GM12865 (cell line): ENCODE data around the gene STMN3.

ENCODE experiments used
- DNase-seq: peaks from one replicate; pipeline ENCODE4 v3.0.0; 2010; ENCODE audit warnings: low read depth
- H3K4me3 ChIP-seq: 2 replicates; pipeline ENCODE4 v1.5.1; 2011; ENCODE audit warnings: mild to moderate bottlenecking, low read depth, low read length, control low read depth
- TF ChIP-seq, protein P1 (sequence below): IDR thresholded peaks from 2 replicates; pipeline ENCODE4 v1.5.1; 2011; ENCODE audit warnings: low read length, control low read depth, low read depth, inconsistent platforms; ENCODE audit not compliant: insufficient read depth; ENCODE audit errors: missing control alignments

Gene STMN3

DNA sequence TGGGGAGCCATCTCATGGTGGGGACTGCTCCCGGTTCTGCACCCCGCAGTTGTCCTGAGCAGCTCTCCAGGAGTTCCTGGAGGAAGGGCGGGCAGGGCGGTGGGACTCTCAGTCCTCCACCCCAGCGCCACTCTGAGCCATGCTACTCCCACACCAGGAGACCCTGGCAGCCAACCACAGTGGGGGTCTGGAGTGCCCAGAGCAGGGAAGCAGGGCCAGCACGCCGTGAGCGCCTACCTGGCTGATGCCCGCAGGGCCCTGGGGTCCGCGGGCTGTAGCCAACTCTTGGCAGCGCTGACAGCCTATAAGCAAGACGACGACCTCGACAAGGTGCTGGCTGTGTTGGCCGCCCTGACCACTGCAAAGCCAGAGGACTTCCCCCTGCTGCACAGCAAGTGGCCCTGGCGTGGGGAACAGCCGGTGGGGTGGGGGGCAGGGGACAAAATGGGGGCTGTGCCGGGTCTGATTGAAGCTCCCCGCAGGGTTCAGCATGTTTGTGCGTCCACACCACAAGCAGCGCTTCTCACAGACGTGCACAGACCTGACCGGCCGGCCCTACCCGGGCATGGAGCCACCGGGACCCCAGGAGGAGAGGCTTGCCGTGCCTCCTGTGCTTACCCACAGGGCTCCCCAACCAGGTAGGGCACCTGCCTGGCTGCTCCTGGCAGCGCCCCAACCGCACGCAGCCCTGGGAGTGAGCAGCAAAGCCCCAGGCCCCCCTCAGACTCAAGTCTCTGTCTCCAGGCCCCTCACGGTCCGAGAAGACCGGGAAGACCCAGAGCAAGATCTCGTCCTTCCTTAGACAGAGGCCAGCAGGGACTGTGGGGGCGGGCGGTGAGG is 41.6 kb upstream of the STMN3 start:
- TF ChIP-seq, protein P1, sequence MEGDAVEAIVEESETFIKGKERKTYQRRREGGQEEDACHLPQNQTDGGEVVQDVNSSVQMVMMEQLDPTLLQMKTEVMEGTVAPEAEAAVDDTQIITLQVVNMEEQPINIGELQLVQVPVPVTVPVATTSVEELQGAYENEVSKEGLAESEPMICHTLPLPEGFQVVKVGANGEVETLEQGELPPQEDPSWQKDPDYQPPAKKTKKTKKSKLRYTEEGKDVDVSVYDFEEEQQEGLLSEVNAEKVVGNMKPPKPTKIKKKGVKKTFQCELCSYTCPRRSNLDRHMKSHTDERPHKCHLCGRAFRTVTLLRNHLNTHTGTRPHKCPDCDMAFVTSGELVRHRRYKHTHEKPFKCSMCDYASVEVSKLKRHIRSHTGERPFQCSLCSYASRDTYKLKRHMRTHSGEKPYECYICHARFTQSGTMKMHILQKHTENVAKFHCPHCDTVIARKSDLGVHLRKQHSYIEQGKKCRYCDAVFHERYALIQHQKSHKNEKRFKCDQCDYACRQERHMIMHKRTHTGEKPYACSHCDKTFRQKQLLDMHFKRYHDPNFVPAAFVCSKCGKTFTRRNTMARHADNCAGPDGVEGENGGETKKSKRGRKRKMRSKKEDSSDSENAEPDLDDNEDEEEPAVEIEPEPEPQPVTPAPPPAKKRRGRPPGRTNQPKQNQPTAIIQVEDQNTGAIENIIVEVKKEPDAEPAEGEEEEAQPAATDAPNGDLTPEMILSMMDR: no peak
- no peak for DNase-seq
- H3K4me3 ChIP-seq: no peak overlapping the region

GRCh38 chr20:63693733-63694583 is 40.7 kb upstream of the STMN3 start:
- no peak overlapping the region for H3K4me3 ChIP-seq
- TF ChIP-seq, protein P1: no peak
- DNase-seq: no peak

DNA sequence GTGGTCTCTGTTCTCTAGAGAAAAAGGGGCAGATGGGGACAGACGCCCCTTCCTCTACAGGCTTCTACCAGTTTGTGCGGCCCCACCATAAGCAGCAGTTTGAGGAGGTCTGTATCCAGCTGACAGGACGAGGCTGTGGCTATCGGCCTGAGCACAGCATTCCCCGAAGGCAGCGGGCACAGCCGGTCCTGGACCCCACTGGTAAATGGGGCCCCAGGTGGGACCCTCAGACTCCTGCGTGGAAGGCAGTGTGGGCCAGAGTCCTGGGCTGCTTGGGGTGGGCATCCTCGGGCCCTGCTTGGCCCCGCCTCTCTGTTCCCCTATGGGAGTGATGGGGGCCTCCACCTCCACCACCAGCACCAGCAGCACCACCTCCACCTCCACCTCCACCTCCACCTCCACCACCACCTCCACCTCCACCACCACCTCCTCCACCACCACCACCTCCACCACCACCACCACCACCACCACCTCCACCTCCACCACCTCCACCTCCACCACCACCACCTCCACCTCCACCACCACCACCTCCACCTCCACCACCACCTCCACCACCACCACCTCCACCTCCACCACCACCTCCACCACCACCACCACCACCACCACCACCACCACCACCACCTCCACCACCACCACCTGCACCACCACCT is 40.0 kb upstream of the STMN3 start:
- H3K4me3 ChIP-seq: no peak overlapping the region
- TF ChIP-seq, protein P1: no peak
- no peak for DNase-seq

DNA sequence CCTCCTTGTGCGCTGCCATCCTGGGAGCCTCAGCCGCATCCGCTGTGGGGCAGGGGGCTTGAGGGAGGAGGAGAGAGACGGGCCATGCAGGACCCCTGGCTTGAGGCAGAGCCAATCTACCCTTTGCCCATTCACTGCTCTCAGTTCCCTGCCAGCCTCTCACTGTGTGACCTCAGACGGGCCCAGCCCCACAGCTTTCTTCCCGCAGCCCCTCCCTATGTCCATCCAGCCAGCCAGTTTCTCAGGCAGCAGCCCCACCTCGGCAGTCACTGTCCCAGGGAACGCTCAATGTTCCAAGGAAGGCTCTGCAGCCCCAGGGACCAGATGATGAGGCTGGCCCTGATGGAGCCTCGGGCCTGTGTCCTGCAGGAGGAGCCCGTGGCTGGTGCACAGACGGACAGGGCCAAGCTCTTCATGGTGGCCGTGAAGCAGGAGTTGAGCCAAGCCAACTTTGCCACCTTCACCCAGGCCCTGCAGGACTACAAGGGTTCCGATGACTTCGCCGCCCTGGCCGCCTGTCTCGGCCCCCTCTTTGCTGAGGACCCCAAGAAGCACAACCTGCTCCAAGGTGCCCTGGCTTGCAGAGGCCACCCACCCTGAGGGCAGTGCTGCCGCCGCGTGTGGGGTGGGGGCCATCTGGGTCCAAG is 39.3 kb upstream of the STMN3 start:
- DNase-seq: no peak
- TF ChIP-seq, protein P1: no peak
- H3K4me3 ChIP-seq: no peak overlapping the region

DNA sequence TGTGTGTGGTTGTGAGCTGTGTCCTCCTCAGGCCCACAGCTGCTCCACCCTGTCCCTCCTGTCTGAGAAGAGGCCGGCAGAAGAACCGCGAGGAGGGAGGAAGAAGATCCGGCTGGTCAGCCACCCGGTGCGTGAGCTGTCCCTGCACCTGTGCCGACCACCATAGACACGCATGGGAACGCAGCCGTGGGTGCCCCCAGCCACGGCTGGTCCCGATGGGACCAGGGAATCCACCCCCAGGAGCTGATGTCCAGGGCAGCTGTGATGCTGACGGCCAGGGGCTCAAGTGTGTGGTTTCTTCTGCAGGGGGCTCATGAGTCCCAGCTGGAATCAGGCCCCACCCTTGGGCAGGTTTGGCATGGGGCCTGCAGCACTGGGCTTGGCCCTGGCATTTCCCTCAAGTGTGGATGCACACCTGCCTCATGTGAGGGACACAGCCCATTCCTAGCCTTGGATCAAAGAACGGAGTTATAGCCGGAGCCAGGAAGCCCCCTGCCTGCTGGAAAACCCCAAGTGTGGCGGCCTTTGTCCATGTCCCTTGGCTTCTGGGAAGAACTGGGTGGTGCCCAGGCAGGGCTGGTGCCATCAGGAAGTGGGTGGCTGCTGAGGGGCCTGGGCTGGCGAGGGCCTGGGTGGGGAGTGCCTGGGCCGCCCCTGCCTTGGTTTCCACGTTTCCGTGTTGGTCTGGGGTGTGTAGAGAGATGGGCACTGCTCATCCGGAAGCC is 38.6 kb upstream of the STMN3 start:
- no peak overlapping the region for H3K4me3 ChIP-seq
- TF ChIP-seq, protein P1: no peak
- no peak for DNase-seq
